K562 (cell line): ENCODE measurements around the gene LY6G6F. TPM values are rescaled to one million over a fixed set of nuclear protein-coding genes. Genes with fewer than 3 reads are reported as not detected.

Source experiments
- ATAC-seq: fragments of 200-7000 bp; cut with Tn5 transposase; 3 replicates; pipeline ENCODE4 v1.9.1; 2020; ENCODE audit warnings: moderate library complexity
- BruUV-seq: library from RNA; stranded (reverse); fragments of 400-500 nt; replicated peaks from 2 replicates; lab custom pipeline; 2021; lab: Mats Ljungman, UMichigan
- CTCF ChIA-PET: fragments of 300-600 bp; formaldehyde crosslinking; extraction: SDS; loops from one replicate; lab custom pipeline; 2021; ENCODE audit warnings: low intra/inter-chr PET ratio; lab: Yijun Ruan, JAX
- POLR2A ChIA-PET: fragments of 300-600, 350-650 bp; sonication (Branson Sonifier 250); formaldehyde crosslinking; extraction: SDS; loops from one replicate; lab custom pipeline; 2021; ENCODE audit warnings: antibody characterized with exemption, inconsistent platforms; lab: Yijun Ruan, JAX
- DNase-seq, 4 experiments: peaks; one replicate each; pipeline versions ENCODE4 v3.0.0 to v3.0.0-alpha.2; 2011 to 2018; ENCODE audit warnings: low spot score in 3 of 4, mixed read lengths in 3 of 4; ENCODE audit errors: extremely low read depth in 1 of 4
- FAIRE-seq: peaks from 2 replicates; lab custom pipeline; 2011; peaks lifted over from hg19 to GRCh38; lab: Jason Lieb, UNC
- H2AFZ ChIP-seq: 2 replicates; pipeline ENCODE4 v1.6.0; 2011; ENCODE audit warnings: low read depth, low read length, control low read depth, inconsistent platforms
- H3K27ac ChIP-seq: fragments of 200-600 bp; 3 replicates; pipeline ENCODE4 v1.8.0; 2011; ENCODE audit warnings: low read depth, mild to moderate bottlenecking, control low read depth, inconsistent platforms, low read length, moderate library complexity, mixed read lengths; ENCODE audit errors: extremely low read depth
- H3K27me3 ChIP-seq, 2 experiments: fragments of 300-600 bp in 1 of 2; 2 replicates in 1 of 2; 3 replicates in 1 of 2; pipeline versions ENCODE4 v1.6.0 to v1.8.0; 2011; ENCODE audit warnings: inconsistent platforms in 2 of 2, low read length in 2 of 2, mild to moderate bottlenecking in 1 of 2, mixed read lengths in 1 of 2, moderate library complexity in 1 of 2; ENCODE audit not compliant: control insufficient read depth in 2 of 2, insufficient read depth in 2 of 2
- H3K36me3 ChIP-seq: fragments of 300-600 bp; 3 replicates; pipeline ENCODE4 v1.8.0; 2011; ENCODE audit warnings: mild to moderate bottlenecking, low read length, inconsistent platforms; ENCODE audit not compliant: control insufficient read depth, insufficient read depth
- H3K4me1 ChIP-seq, 2 experiments: fragments of 200-600 bp in 1 of 2; replicated peaks in 1 of 2; 2 replicates in 1 of 2; 3 replicates in 1 of 2; pipeline versions ENCODE4 v1.5.1 to v1.8.0; 2011; ENCODE audit warnings: inconsistent platforms in 2 of 2, low read length in 2 of 2, mild to moderate bottlenecking in 1 of 2, mixed read lengths in 1 of 2, moderate library complexity in 1 of 2; ENCODE audit not compliant: control insufficient read depth in 2 of 2, insufficient read depth in 2 of 2
- H3K4me2 ChIP-seq: 2 replicates; pipeline ENCODE4 v1.6.1; 2011; ENCODE audit warnings: low read length, control low read depth, inconsistent platforms, mixed read lengths; ENCODE audit not compliant: insufficient read depth
- H3K4me3 ChIP-seq: fragments of 200-600 bp; sonication (generic), shearing (Covaris generic); 2 replicates; pipeline ENCODE4 v1.5.1; 2016; ENCODE audit warnings: control low read depth, inconsistent platforms
- H3K79me2 ChIP-seq: fragments of 200-600 bp; 3 replicates; pipeline ENCODE4 v1.8.0; 2011; ENCODE audit warnings: low read length, inconsistent platforms; ENCODE audit not compliant: control insufficient read depth, insufficient read depth
- H3K9ac ChIP-seq, 2 experiments: 2 replicates each; pipeline versions ENCODE4 v1.6.0 to v1.6.1; 2011; ENCODE audit warnings: low read depth in 2 of 2, low read length in 2 of 2, control low read depth in 1 of 2, inconsistent platforms in 1 of 2, mild to moderate bottlenecking in 1 of 2, mixed read lengths in 1 of 2; ENCODE audit not compliant: insufficient read depth in 1 of 2
- H3K9me1 ChIP-seq: one replicate; pipeline ENCODE4 v1.6.0; 2011; ENCODE audit warnings: inconsistent platforms, mild to moderate bottlenecking, low read length, moderate library complexity; ENCODE audit not compliant: control insufficient read depth, insufficient read depth
- H3K9me3 ChIP-seq: replicated peaks from 2 replicates; pipeline ENCODE4 v1.5.1; 2011; ENCODE audit warnings: low read depth, low read length, inconsistent platforms; ENCODE audit not compliant: control insufficient read depth, insufficient read depth
- H4K20me1 ChIP-seq: replicated peaks from 2 replicates; pipeline ENCODE4 v1.6.1; 2011; ENCODE audit warnings: low read length, inconsistent platforms, mixed read lengths; ENCODE audit not compliant: control insufficient read depth, insufficient read depth
- ARID2 ChIP-seq: fragments of 450-650 bp; IDR thresholded peaks from 2 replicates; pipeline ENCODE4 v1.6.1; 2017; ENCODE audit warnings: antibody characterized with exemption, mild to moderate bottlenecking
- ARNT ChIP-seq, 2 experiments: fragments of 450-650 bp; IDR thresholded peaks; 2 replicates each; pipeline ENCODE4 v1.6.1; 2016; ENCODE audit warnings: mild to moderate bottlenecking in 1 of 2
- BHLHE40 ChIP-seq: IDR thresholded peaks from 2 replicates; pipeline ENCODE4 v1.6.1; 2011; ENCODE audit warnings: low read length, improper control_type of control experiment
- CHAMP1 ChIP-seq: fragments of 450-650 bp; IDR thresholded peaks from 2 replicates; pipeline ENCODE4 v1.6.1; 2016; ENCODE audit warnings: mild to moderate bottlenecking
- CREBBP ChIP-seq: IDR thresholded peaks from one replicate; pipeline ENCODE4 v1.6.1; 2012; ENCODE audit warnings: low read depth, mild to moderate bottlenecking, control low read depth, inconsistent platforms, low read length
- EGR1 ChIP-seq: fragments of 450-650 bp; conservative IDR thresholded peaks from 2 replicates; pipeline ENCODE4 v1.6.1; 2017; ENCODE audit warnings: mild to moderate bottlenecking
- EP400 ChIP-seq: fragments of 450-650 bp; IDR thresholded peaks from 2 replicates; pipeline ENCODE4 v1.6.1; 2017; ENCODE audit warnings: antibody characterized with exemption, mild to moderate bottlenecking, moderate library complexity
- FOXJ3 ChIP-seq: sonication (generic); formaldehyde crosslinking; IDR thresholded peaks from 2 replicates; pipeline ENCODE4 v1.4.0; 2020; ENCODE audit warnings: mild to moderate bottlenecking, missing genetic modification reagents
- HDAC2 ChIP-seq: fragments of 450-650 bp; IDR thresholded peaks from 2 replicates; pipeline ENCODE4 v1.6.1; 2016; ENCODE audit warnings: mild to moderate bottlenecking
- HLTF ChIP-seq: fragments of 450-650 bp; IDR thresholded peaks from 2 replicates; pipeline ENCODE4 v1.6.1; 2016
- NBN ChIP-seq: fragments of 450-650 bp; IDR thresholded peaks from 2 replicates; pipeline ENCODE4 v1.6.1; 2016; ENCODE audit warnings: low read depth, mild to moderate bottlenecking
- NCOA1 ChIP-seq: fragments of 450-650 bp; IDR thresholded peaks from 2 replicates; pipeline ENCODE4 v1.6.1; 2016; ENCODE audit warnings: low read depth
- NCOA6 ChIP-seq: fragments of 450-650 bp; IDR thresholded peaks from 2 replicates; pipeline ENCODE4 v1.6.1; 2017; ENCODE audit warnings: mild to moderate bottlenecking
- NFIX ChIP-seq: fragments of 250-450 bp; sonication (Bioruptor Pico); IDR thresholded peaks from 2 replicates; pipeline ENCODE4 v1.4.0; 2020; ENCODE audit warnings: low read depth, mild to moderate bottlenecking, moderate library complexity
- TEAD1 ChIP-seq, 2 experiments: fragments of 450-650 bp in 1 of 2; sonication (generic) in 1 of 2; formaldehyde crosslinking; IDR thresholded peaks; 2 replicates each; pipeline versions ENCODE4 v1.4.0 to v1.8.0; 2020 to 2022; ENCODE audit warnings: mild to moderate bottlenecking in 2 of 2, missing genetic modification reagents in 1 of 2
- TRIM28 ChIP-seq: fragments of 450-650 bp; IDR thresholded peaks from 2 replicates; pipeline ENCODE4 v1.6.1; 2017
- ZBTB17 ChIP-seq: fragments of 450-650 bp; formaldehyde crosslinking; IDR thresholded peaks from 2 replicates; pipeline ENCODE4 v1.4.0; 2020; ENCODE audit warnings: mild to moderate bottlenecking
- ZKSCAN3 ChIP-seq: fragments of 250-450 bp; sonication (Bioruptor Pico); IDR thresholded peaks from 2 replicates; pipeline ENCODE4 v1.4.0; 2020
- ZNF436 ChIP-seq: fragments of 250-450, 450-650 bp; sonication (Bioruptor Pico); formaldehyde crosslinking; IDR thresholded peaks from 2 replicates; pipeline ENCODE4 v1.7.0; 2020; ENCODE audit warnings: mild to moderate bottlenecking
- ZNF830 ChIP-seq: fragments of 250-450 bp; sonication (Bioruptor Pico); IDR thresholded peaks from 2 replicates; pipeline ENCODE4 v1.5.0; 2021; ENCODE audit warnings: mild to moderate bottlenecking
- WGBS: fragments of 100-300 bp; shearing (Covaris generic); methylation state at CpG from one replicate; pipeline ENCODE4 v1.1.6; 2016; ENCODE audit warnings: low coverage, mixed read lengths; ENCODE audit not compliant: insufficient coverage; ENCODE audit errors: missing lambda C conversion rate; 5-methylcytosine and 5-hydroxymethylcytosine counted together
- in situ Hi-C: fragments of 300-500 bp; cut with MboI; formaldehyde crosslinking; loops from 4 replicates; pipeline ENCODE4 v1.15.0; 2018; ENCODE audit warnings: inconsistent platforms, mixed read lengths
- intact Hi-C: fragments of 100-400 bp; cut with micrococcal nuclease; formaldehyde crosslinking; loops from 2 replicates; pipeline ENCODE4 v1.14.2; 2022
- polyA plus RNA-seq, 8 experiments: library from polyadenylated mRNA; depleted of rRNA in 4 of 8; stranded (reverse) in 5 of 8; unstranded in 3 of 8; fragments of >200 nt; fragmentation: Nextera tagmentation in 2 of 8; fragmentation: Illumina TruSeq in 1 of 8; extraction: Ambion mirVana in 2 of 8; extraction: Trizol in 1 of 8; gene quantifications; 2 replicates each; pipeline versions ENCODE4 v1.2.1 to v1.2.3, GENCODE V29; 2011 to 2014; ENCODE audit warnings: inconsistent platforms in 1 of 8, missing spikeins in 1 of 8
- total RNA-seq, 7 experiments: library from RNA; depleted of rRNA in 6 of 7; stranded (reverse); fragments of >200 nt in 6 of 7; fragmentation: Illumina TruSeq in 2 of 7; extraction: Trizol in 2 of 7; gene quantifications; 2 replicates each; pipeline versions ENCODE4 v1.2.1 to v1.2.3, GENCODE V29; 2011 to 2021; ENCODE audit warnings: low replicate concordance in 1 of 7
- TF ChIP-seq, protein P1 (sequence below): sonication (generic); formaldehyde crosslinking; IDR thresholded peaks from 2 replicates; pipeline ENCODE4 v1.8.1; 2022; ENCODE audit warnings: missing genetic modification reagents

The LY6G6F gene
- total and polyA plus RNA-seq, 9 of the 15 experiments (the other 6 are each of a cell fraction or from before 2014, with no cell fraction given) = 0.14 to 0.50 (median 0.28) TPM; not detected in 2

GRCh38 chr6:31680226-31681134, 26.2 kb upstream of the LY6G6F start, which contains the start of gene LY6G5C:
TSS of gene LY6G5C (minus strand) at chr6:31681067. CDS start at chr6:31680373, 694 bp downstream.
- peak; percentile 82 to 94 (median 88) for DNase-seq
- no peak for TF ChIP-seq CHAMP1
- TF ChIP-seq, protein P1, sequence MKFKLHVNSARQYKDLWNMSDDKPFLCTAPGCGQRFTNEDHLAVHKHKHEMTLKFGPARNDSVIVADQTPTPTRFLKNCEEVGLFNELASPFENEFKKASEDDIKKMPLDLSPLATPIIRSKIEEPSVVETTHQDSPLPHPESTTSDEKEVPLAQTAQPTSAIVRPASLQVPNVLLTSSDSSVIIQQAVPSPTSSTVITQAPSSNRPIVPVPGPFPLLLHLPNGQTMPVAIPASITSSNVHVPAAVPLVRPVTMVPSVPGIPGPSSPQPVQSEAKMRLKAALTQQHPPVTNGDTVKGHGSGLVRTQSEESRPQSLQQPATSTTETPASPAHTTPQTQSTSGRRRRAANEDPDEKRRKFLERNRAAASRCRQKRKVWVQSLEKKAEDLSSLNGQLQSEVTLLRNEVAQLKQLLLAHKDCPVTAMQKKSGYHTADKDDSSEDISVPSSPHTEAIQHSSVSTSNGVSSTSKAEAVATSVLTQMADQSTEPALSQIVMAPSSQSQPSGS (CRISPR knock-in tag) = no peak
- TF ChIP-seq NCOA1 = no peak
- TF ChIP-seq EGR1 = no peak
- 0 out of 4 replicates have a peak, but pooled peaks of 1 of the 2 experiments have one; percentile 9 for TF ChIP-seq TEAD1 (CRISPR knock-in tag; IDR thresholded peaks at IDR 0.05)
- TF ChIP-seq CREBBP = no peak
- TF ChIP-seq NCOA6 = no peak
- no peak for TF ChIP-seq ZNF830 (CRISPR knock-in tag)
- TF ChIP-seq BHLHE40 = 0 out of 2 replicates have a peak, but pooled peaks have one; percentile 20
- no peak for TF ChIP-seq NFIX
- TF ChIP-seq NBN = 0 out of 2 replicates have a peak, but pooled peaks have one; percentile 54
- TF ChIP-seq TRIM28 = no peak
- TF ChIP-seq ZNF436 (CRISPR knock-in tag) = no peak
- no peak for TF ChIP-seq HLTF
- TF ChIP-seq ARID2 = peak; percentile 95
- TF ChIP-seq ZKSCAN3 (CRISPR knock-in tag) = no peak
- peak in 1 of 2 experiments; percentile 79; a peak in 2 of 4 replicates for TF ChIP-seq ARNT (IDR thresholded peaks at IDR 0.05)
- TF ChIP-seq HDAC2 = no peak
- no peak for TF ChIP-seq EP400
- 0 out of 2 replicates have a peak, but pooled peaks have one; percentile 6 for TF ChIP-seq FOXJ3 (CRISPR knock-in tag)
- no peak for TF ChIP-seq ZBTB17

More at GRCh38 chr6:31680226-31681134, 26.2 kb upstream of the LY6G6F start, which contains the start of gene LY6G5C:
- Histone ChIP-seq H3K36me3 (peaks cover 6% of the 10 kb centered on the region; the same call in 1 of the 3 replicates), H4K20me1 (no peaks in the 10 kb centered on the region), H3K4me3 (no peak within 1 kb of the TSS), H2AFZ (peak within 1 kb of the TSS; percentile 66), H3K9me1 (no peaks in the 10 kb centered on the region), H3K9me3 (no peaks in the 10 kb centered on the region), H3K27me3 (no peaks in the 10 kb centered on the region), H3K4me1 (peaks cover 9 to 24% of the 10 kb centered on the region in 2 experiments), H3K27ac (no peak within 1 kb of the TSS), H3K9ac (peak within 1 kb of the TSS in 1 of 2 experiments; percentile 1; a peak in 1 of 4 replicates), H3K4me2 (peak within 1 kb of the TSS; percentile 22; the same call in 1 of the 2 replicates), H3K79me2 (no peaks in the 10 kb centered on the region)
- intact Hi-C loops (loop anchor here (1.0 to 2.0 kb wide), 6 partner anchors 49 to 182 kb away; partner anchors contain the start of genes ATP6V1G2, DDAH2, NEU1 and NFKBIL1), in situ Hi-C loops (no loop called here)
- ChIA-PET CTCF (interaction anchor here (0.5 to 3.0 kb wide), 14 partner anchors 38 to 1139 kb away, joined by 3 to 35 read pairs (median 4); partner anchors contain the start of genes DDAH2 and NEU1), POLR2A (interaction anchor here (0.8 to 3.6 kb wide), 7 partner anchors 9 to 147 kb away, joined by 3 to 30 read pairs (median 4); partner anchors contain the start of genes GPANK1, HSPA1B and VWA7)
- WGBS = 9% methylated on average over 17 of the region's 17 CpGs
- BruUV-seq = no TSS peak
- peak; percentile 93 for FAIRE-seq
- peak; percentile 88 for ATAC-seq
